Testis (tissue), 3 donors: ENCODE results near the gene LRP2. TPM values are rescaled to one million over a fixed set of nuclear protein-coding genes. Genes with fewer than 3 reads are reported as not detected.

Experiments
- DNase-seq: peaks from one replicate; pipeline ENCODE4 v3.0.0-alpha.2; 2019
- H3K27ac ChIP-seq, 2 donors: fragments of 200-600 bp; sonication (generic); one replicate each; pipeline ENCODE4 v1.5.1; 2019
- H3K27me3 ChIP-seq: fragments of 200-600 bp; sonication (generic); one replicate; pipeline ENCODE4 v1.5.1; 2019
- H3K36me3 ChIP-seq: fragments of 200-600 bp; sonication (generic); one replicate; pipeline ENCODE4 v1.5.1; 2017; ENCODE audit warnings: low read depth; ENCODE audit errors: missing control alignments
- H3K4me1 ChIP-seq: fragments of 200-600 bp; sonication (generic); one replicate; pipeline ENCODE4 v1.5.1; 2019
- H3K4me3 ChIP-seq, 2 donors: fragments of 200-600 bp; sonication (generic); one replicate each; pipeline ENCODE4 v1.5.1; 2017 to 2019
- H3K9me3 ChIP-seq: fragments of 200-600 bp; sonication (generic); one replicate; pipeline ENCODE4 v1.5.1; 2017
- CTCF ChIP-seq, 3 experiments: fragments of 450-650 bp in 2 of 3; fragments of 200-600 bp in 1 of 3; sonication (generic) in 1 of 3; IDR thresholded peaks; one replicate each; pipeline ENCODE4 v1.5.1; 2016 to 2019; ENCODE audit warnings: antibody characterized with exemption in 3 of 3, mild to moderate bottlenecking in 2 of 3, moderate library complexity in 1 of 3
- POLR2A ChIP-seq: fragments of 450-650 bp; IDR thresholded peaks from one replicate; pipeline ENCODE4 v1.6.1; 2017; ENCODE audit warnings: antibody characterized with exemption, mild to moderate bottlenecking, moderate library complexity
- WGBS, 2 donors: methylation state at CpG; one replicate each; pipeline ENCODE4 v1.1.5; 2018; 5-methylcytosine and 5-hydroxymethylcytosine counted together
- intact Hi-C: fragments of 100-400 bp; cut with DNase I; formaldehyde crosslinking; loops from one replicate; pipeline ENCODE4 v1.15.1; 2023; ENCODE audit warnings: low total_unique reads
- polyA plus RNA-seq: library from polyadenylated mRNA; stranded (reverse); fragments of 350-450 nt; fragmentation: Illumina TruSeq; extraction: RNeasy Lipid Tissue Mini Kit (QIAGEN cat#74804); gene quantifications from one replicate; pipeline ENCODE4 v1.2.3, GENCODE V29; 2014; ENCODE audit warnings: low read depth, low replicate concordance; ENCODE audit not compliant: insufficient read depth
- total RNA-seq, 2 donors: library from RNA; depleted of rRNA; stranded (reverse); fragments of >200 nt; gene quantifications; one replicate each; pipeline ENCODE4 v1.2.3, GENCODE V29; 2016

The LRP2 gene
- total and polyA plus RNA-seq, 3 donors from 2014 or later, result 3.0 to 9.3 (median 4.1) TPM

GRCh38 chr2:169232551-169233154 is 129.7 kb downstream of the LRP2 start:
- no peaks in the 10 kb centered on the region for H3K36me3 ChIP-seq
- no peak overlapping the region for H3K27ac ChIP-seq
- intact Hi-C loops, result no loop called here
- no peaks in the 10 kb centered on the region for H3K27me3 ChIP-seq
- H3K9me3 ChIP-seq, result no peaks in the 10 kb centered on the region
- H3K4me3 ChIP-seq, result no peak overlapping the region
- TF ChIP-seq CTCF (IDR thresholded peaks at IDR 0.05) (no peak), POLR2A (no peak)
- WGBS, 2 donors, result 79 to 85% methylated on average over 11 of the region's 11 CpGs
- no peak for DNase-seq
- no peaks in the 10 kb centered on the region for H3K4me1 ChIP-seq

- Histone ChIP-seq H3K36me3 (no peaks in the 10 kb centered on the region), H3K4me3 (no peak overlapping the region), H3K27me3 (no peaks in the 10 kb centered on the region), H3K27ac (no peak overlapping the region), H3K9me3 (no peaks in the 10 kb centered on the region), H3K4me1 (no peaks in the 10 kb centered on the region)
- 74 to 77% methylated on average over 2 of the region's 2 CpGs for WGBS, 2 donors
- intact Hi-C loops, result no loop called here
- DNase-seq, result no peak
- TF ChIP-seq POLR2A, result no peak
- no peak for TF ChIP-seq CTCF (IDR thresholded peaks at IDR 0.05)
Measured at GRCh38 chr2:169230204-169230603, 132.1 kb downstream of the LRP2 start.

GRCh38 chr2:169229590-169229989 is 132.7 kb downstream of the LRP2 start:
- Histone ChIP-seq H3K27ac (no peak overlapping the region), H3K4me1 (no peaks in the 10 kb centered on the region), H3K4me3 (no peak overlapping the region), H3K9me3 (no peaks in the 10 kb centered on the region), H3K27me3 (no peaks in the 10 kb centered on the region), H3K36me3 (no peaks in the 10 kb centered on the region)
- DNase-seq, result no peak
- intact Hi-C loops, result no loop called here
- TF ChIP-seq CTCF (IDR thresholded peaks at IDR 0.05), result no peak

GRCh38 chr2:169225906-169226305 is 136.4 kb downstream of the LRP2 start:
- WGBS, 2 donors, result 87% methylated on average over 2 of the region's 2 CpGs
- no peak overlapping the region for H3K27ac ChIP-seq
- DNase-seq, result no peak
- TF ChIP-seq POLR2A (no peak), CTCF (IDR thresholded peaks at IDR 0.05) (no peak)
- H3K9me3 ChIP-seq, result no peaks in the 10 kb centered on the region
- no peaks in the 10 kb centered on the region for H3K27me3 ChIP-seq
- intact Hi-C loops, result no loop called here
- no peaks in the 10 kb centered on the region for H3K4me1 ChIP-seq
- H3K36me3 ChIP-seq, result no peaks in the 10 kb centered on the region
- no peak overlapping the region for H3K4me3 ChIP-seq

- Histone ChIP-seq H3K27ac (no peak overlapping the region), H3K4me3 (no peak overlapping the region), H3K36me3 (no peaks in the 10 kb centered on the region), H3K27me3 (no peaks in the 10 kb centered on the region), H3K4me1 (no peaks in the 10 kb centered on the region), H3K9me3 (no peaks in the 10 kb centered on the region)
- intact Hi-C loops, result no loop called here
- no peak for DNase-seq
- TF ChIP-seq CTCF (IDR thresholded peaks at IDR 0.05) (no peak), POLR2A (no peak)
- WGBS, 2 donors, result 52 to 62% methylated on average over 2 of the region's 2 CpGs
Measured at GRCh38 chr2:169225233-169225750, 137.0 kb downstream of the LRP2 start.
